GM19372 (cell line): ENCODE measurements around the gene TMEM190.
"Not testable (repeated sequence)": the region's sequence is repeated elsewhere in the genome, so short reads cannot be mapped to it uniquely, and the experiment has no call there.

Source experiments
- ATAC-seq: cut with Tn5 transposase; IDR thresholded peaks from one replicate; pipeline ENCODE4 v1.9.1; 2021; ENCODE audit warnings: mild to moderate bottlenecking, low read depth, moderate library complexity; ENCODE audit not compliant: unreplicated experiment

TMEM190 gene

GRCh38 chr19:55418185-55418584 is 41.6 kb downstream of the TMEM190 start:
- ATAC-seq = no peak

DNA sequence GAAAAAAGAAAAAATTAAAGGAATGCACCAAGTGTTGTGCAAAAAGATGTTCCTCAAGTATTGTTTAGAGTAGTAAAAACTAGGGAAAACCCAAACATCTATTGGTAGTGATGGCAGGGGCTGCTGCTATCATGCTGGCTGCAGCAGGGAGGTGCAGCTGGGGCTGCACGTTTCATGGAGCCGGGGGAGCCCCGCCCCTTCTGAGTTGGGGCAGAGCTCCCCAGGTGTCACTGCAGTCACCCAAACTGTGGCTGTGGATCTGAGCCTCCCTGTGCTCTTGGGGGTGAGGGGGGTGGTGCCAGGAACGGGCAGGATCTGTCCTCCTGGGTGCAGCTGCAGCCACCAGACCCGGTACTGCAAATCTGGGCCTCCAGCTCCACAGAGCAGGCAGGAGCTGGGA is 42.5 kb downstream of the TMEM190 start:
- no peak for ATAC-seq

- no peak for ATAC-seq
These were observed 43.1 kb downstream of the TMEM190 start for GRCh38 chr19:55419624-55420236.

- ATAC-seq = not testable (repeated sequence)
These were observed 44.7 kb downstream of the TMEM190 start for GRCh38 chr19:55421281-55421680.

DNA sequence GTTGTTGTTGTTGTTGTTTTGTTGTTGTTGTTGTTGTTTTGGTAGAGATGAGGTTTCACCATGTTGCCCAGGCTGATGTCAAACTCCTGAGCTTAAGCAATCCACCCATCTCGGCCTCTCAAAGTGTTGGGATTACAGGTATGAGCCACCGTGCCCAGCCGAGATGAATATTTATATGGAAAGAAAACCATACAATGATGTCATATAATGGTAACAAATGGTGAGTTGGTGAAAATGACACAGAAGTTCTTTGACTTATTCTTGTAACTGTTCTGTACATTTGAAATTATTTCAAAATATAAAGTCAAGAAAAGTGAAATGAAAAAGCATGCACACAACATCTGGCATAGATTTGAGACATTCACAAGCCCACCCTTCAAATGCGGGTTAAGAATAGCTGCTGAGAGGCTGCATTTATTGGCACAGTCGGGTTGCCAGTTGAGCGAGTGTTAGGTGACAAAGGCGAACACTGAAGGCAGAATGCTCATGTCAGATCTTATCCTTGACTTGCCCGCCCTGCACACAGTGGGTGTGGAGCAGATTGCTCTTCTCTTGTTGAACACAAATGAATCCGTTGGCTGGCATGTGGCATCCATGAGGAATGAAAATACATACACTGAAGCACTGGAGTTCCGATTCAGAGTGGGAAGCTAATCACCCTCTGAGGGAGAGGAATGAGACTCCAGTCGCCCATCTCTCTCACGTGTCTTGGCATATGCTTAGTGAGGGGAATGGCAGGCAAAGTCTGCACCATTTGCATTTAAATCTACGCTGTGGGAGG is 46.8 kb downstream of the TMEM190 start:
- no peak for ATAC-seq

- no peak for ATAC-seq
These were observed 47.9 kb downstream of the TMEM190 start for GRCh38 chr19:55424518-55424917.

DNA sequence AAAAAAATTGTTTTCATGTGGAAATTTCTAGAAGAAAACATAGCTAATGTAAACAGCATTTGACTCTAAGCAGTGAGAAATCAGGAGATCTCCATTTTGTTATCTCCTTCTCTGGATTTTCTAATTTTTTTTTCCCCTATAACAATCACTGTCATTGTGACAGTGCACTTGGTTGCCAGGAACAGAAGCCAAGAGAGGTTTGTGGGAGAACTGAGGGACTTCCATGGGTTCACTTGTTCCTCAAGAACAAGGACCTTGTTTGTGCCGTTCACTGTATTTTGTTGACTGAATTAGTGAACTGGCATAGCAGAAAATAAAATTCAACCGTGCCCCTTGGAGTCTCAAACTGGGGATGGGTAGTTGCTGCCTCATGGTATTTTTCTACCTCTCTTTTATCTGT is 49.4 kb downstream of the TMEM190 start:
- no peak for ATAC-seq
